CD4-positive, alpha-beta memory T cell (primary cell): ENCODE results near the gene SLCO1C1. TPM values are rescaled to one million over a fixed set of nuclear protein-coding genes. Genes with fewer than 3 reads are reported as not detected.
"Not testable (repeated sequence)": the region's sequence is repeated elsewhere in the genome, so short reads cannot be mapped to it uniquely, and the experiment has no call there.

Source experiments
- CTCF ChIA-PET: fragments of 350-600 bp; sonication (Branson Sonifier 250); formaldehyde crosslinking; loops from one replicate; lab custom pipeline; 2021; ENCODE audit warnings: inconsistent platforms; ENCODE audit not compliant: partially characterized antibody; lab: Charles Lee
- POLR2A ChIA-PET: fragments of 350-600 bp; sonication (Branson Sonifier 250); formaldehyde crosslinking; loops from one replicate; lab custom pipeline; 2021; ENCODE audit not compliant: partially characterized antibody; lab: Charles Lee
- DNase-seq, 5 donors: peaks; one replicate each; pipeline versions ENCODE4 v3.0.0 to v3.0.0-alpha.2; 2020 to 2022; ENCODE audit warnings: mixed read lengths in 1 of 5
- H3K27ac ChIP-seq: one replicate; pipeline ENCODE4 v1.7.0; 2013; ENCODE audit warnings: low read depth, low read length
- H3K27me3 ChIP-seq: 2 replicates; pipeline ENCODE4 v1.7.0; 2013; ENCODE audit warnings: mild to moderate bottlenecking, low read length, moderate library complexity; ENCODE audit not compliant: insufficient read depth
- H3K36me3 ChIP-seq: 2 replicates; pipeline ENCODE4 v1.7.0; 2013; ENCODE audit warnings: mild to moderate bottlenecking, low read length, moderate library complexity; ENCODE audit not compliant: insufficient read depth
- H3K4me1 ChIP-seq: 2 replicates; pipeline ENCODE4 v1.7.0; 2013; ENCODE audit warnings: mild to moderate bottlenecking, low read length, moderate library complexity; ENCODE audit not compliant: insufficient read depth
- H3K4me3 ChIP-seq, 2 donors: one replicate each; pipeline ENCODE4 v1.7.0; 2013; ENCODE audit warnings: low read length in 2 of 2, mild to moderate bottlenecking in 1 of 2
- H3K9me3 ChIP-seq, 2 donors: one replicate each; pipeline ENCODE4 v1.7.0; 2013; ENCODE audit warnings: low read length in 2 of 2, control low read depth in 1 of 2; ENCODE audit not compliant: control insufficient read depth in 1 of 2
- H3K27ac Mint-ChIP-seq, 7 donors: one replicate each; pipeline ENCODE4 v1.8.0; 2020 to 2021; ENCODE audit warnings: mixed read lengths in 7 of 7, mild to moderate bottlenecking in 6 of 7, inconsistent platforms in 3 of 7, moderate library complexity in 3 of 7
- H3K27me3 Mint-ChIP-seq, 2 donors: one replicate each; pipeline ENCODE4 v1.8.0; 2020 to 2021; ENCODE audit warnings: mixed read lengths in 2 of 2
- H3K36me3 Mint-ChIP-seq, 2 donors: one replicate each; pipeline ENCODE4 v1.8.0; 2020 to 2021; ENCODE audit warnings: mixed read lengths in 2 of 2, inconsistent platforms in 1 of 2, mild to moderate bottlenecking in 1 of 2
- H3K4me1 Mint-ChIP-seq, 4 donors: one replicate each; pipeline ENCODE4 v1.8.0; 2020 to 2021; ENCODE audit warnings: mixed read lengths in 4 of 4, mild to moderate bottlenecking in 1 of 4
- H3K4me3 Mint-ChIP-seq, 8 donors: one replicate each; pipeline ENCODE4 v1.8.0; 2020 to 2021; ENCODE audit warnings: mixed read lengths in 8 of 8, mild to moderate bottlenecking in 7 of 8, moderate library complexity in 6 of 8, inconsistent platforms in 3 of 8
- H3K9me3 Mint-ChIP-seq, 8 donors: one replicate each; pipeline ENCODE4 v1.8.0; 2020 to 2021; ENCODE audit warnings: mixed read lengths in 8 of 8, mild to moderate bottlenecking in 5 of 8, inconsistent platforms in 3 of 8, moderate library complexity in 1 of 8
- intact Hi-C: fragments of 100-400 bp; cut with micrococcal nuclease; formaldehyde crosslinking; loops from one replicate; pipeline ENCODE4 v1.15.1; 2023
- polyA plus RNA-seq, 2 donors: library from polyadenylated mRNA; unstranded; fragments of 300-500 nt; fragmentation: Illumina TruSeq; gene quantifications; one replicate each; pipeline ENCODE4 v1.2.3, GENCODE V29; 2021
- total RNA-seq, 2 experiments: library from RNA; stranded (reverse); gene quantifications; one replicate each; pipeline ENCODE4 v1.2.3, GENCODE V29; 2021

Gene SLCO1C1
- total and polyA plus RNA-seq, 4 experiments from 2014 or later: not detected

DNA sequence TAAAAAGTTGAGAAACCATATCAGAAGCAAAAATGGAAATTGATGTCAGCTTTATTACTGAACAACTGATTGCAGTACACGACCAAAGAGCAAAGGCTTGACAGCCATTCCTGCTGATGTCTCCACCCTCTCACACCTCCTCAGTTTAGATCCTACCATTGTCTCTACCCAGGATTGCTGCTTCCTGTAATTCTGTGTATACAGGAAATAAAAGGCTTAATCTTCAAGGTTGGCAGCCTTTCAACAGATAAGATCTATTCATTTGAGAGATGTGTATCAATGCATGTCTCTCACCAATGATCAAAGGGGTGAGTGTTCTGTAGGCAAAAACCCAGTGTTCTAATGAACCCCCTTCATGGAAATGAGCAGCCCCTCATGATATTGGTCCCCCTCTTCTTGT lies 27.0 kb downstream of the SLCO1C1 start:
- intact Hi-C loops: no loop called here
- Histone ChIP-seq H3K4me3 (no peak overlapping the region), H3K4me1 (no peaks in the 10 kb centered on the region), H3K9me3 (no peaks in the 10 kb centered on the region), H3K36me3 (no peaks in the 10 kb centered on the region), H3K27ac (no peak overlapping the region), H3K27me3 (no peaks in the 10 kb centered on the region)
- H3K36me3 Mint-ChIP-seq: no peaks in the 10 kb centered on the region
- no peak overlapping the region for H3K4me3 Mint-ChIP-seq
- H3K27ac Mint-ChIP-seq: no peak overlapping the region
- H3K4me1 Mint-ChIP-seq: no peaks in the 10 kb centered on the region
- DNase-seq: no peak
- CTCF ChIA-PET: no interaction called here
- peaks cover 0 to 3% (median 0%) of the 10 kb centered on the region in 8 donors for H3K9me3 Mint-ChIP-seq
- H3K27me3 Mint-ChIP-seq: no peaks in the 10 kb centered on the region
- POLR2A ChIA-PET: no interaction called here

DNA sequence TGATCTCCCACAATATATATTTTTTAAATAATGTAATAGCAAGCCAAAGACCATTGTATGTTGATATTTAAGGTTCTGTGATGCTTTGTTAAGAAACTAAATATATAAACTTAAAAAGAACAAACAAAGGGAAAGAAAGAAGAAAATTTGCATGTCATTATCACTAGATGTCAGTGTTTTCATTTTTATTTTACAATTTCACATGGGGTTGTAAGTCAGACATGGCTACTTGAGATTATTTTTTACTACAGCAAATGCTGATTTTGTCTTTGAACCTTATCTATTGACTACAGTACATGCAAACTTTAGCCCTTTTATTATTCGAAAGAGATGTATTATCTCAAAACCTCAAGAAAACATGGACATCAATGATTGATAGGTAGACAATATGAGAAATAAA lies 36.1 kb downstream of the SLCO1C1 start:
- intact Hi-C loops: no loop called here

DNA sequence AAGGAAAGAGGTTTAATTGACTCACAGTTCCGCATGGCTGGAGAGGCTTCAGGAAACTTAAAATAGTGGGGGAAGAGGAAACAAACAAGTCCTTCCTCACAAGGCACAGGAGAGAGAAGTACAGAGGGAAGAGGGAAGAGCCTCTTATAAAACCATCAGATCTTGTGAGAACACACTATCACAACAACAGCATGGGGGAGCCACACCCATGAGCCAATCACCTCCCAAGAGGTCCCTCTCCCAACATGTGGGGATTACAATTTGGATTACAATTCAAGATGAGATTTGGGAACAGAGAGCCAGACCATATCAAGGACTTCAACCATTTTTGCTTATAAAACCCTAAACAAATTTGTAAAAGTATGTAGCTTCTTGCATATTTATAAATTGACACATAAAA lies 45.8 kb downstream of the SLCO1C1 start:
- Histone ChIP-seq H3K9me3 (no peaks in the 10 kb centered on the region), H3K4me3 (no peak overlapping the region), H3K4me1 (no peaks in the 10 kb centered on the region), H3K27ac (no peak overlapping the region), H3K36me3 (no peaks in the 10 kb centered on the region), H3K27me3 (no peaks in the 10 kb centered on the region)
- Mint-ChIP-seq H3K36me3 (no peaks in the 10 kb centered on the region), H3K27ac (no peak overlapping the region), H3K27me3 (no peaks in the 10 kb centered on the region), H3K9me3 (peaks cover 0 to 2% (median 0%) of the 10 kb centered on the region in 8 donors), H3K4me3 (no peak overlapping the region), H3K4me1 (no peaks in the 10 kb centered on the region)
- CTCF ChIA-PET: no interaction called here
- intact Hi-C loops: no loop called here
- no peak for DNase-seq
- POLR2A ChIA-PET: no interaction called here

More for the DNA sequence above, 36.1 kb downstream of the SLCO1C1 start:
- H3K27ac ChIP-seq: no peak overlapping the region
- Mint-ChIP-seq H3K36me3 (no peaks in the 10 kb centered on the region), H3K9me3 (peaks cover 0 to 4% (median 0%) of the 10 kb centered on the region in 8 donors), H3K27ac (no peak overlapping the region), H3K4me3 (no peak overlapping the region), H3K27me3 (no peaks in the 10 kb centered on the region), H3K4me1 (no peaks in the 10 kb centered on the region)
- ChIA-PET POLR2A (no interaction called here), CTCF (no interaction called here)
- H3K4me3 ChIP-seq: no peak overlapping the region
- H3K4me1 ChIP-seq: no peaks in the 10 kb centered on the region
- H3K27me3 ChIP-seq: no peaks in the 10 kb centered on the region
- H3K9me3 ChIP-seq: no peaks in the 10 kb centered on the region
- H3K36me3 ChIP-seq: no peaks in the 10 kb centered on the region
- no peak for DNase-seq

DNA sequence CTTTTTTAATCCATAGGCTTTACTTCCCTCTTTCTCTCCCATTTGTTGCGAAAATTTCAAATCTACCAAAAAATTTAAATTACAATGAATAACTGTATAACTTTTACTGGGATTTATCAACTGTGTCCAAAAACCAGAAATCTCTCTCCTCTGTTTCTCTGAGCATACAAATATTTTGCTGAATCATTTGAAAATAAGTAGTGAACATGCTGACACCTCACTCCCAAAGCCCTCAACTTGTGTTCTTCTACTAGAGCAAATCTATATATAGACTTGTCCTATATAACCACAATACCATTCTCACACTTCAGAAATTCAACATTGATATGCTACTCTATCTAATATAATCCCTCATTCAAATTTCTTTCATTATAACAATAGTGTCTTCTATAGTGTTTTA lies 53.1 kb downstream of the SLCO1C1 start:
- Mint-ChIP-seq H3K4me1 (no peaks in the 10 kb centered on the region), H3K9me3 (peaks cover 0 to 3% (median 0%) of the 10 kb centered on the region in 8 donors), H3K27ac (peak overlapping the region in 1 of 7 donors; percentile 22), H3K27me3 (no peaks in the 10 kb centered on the region), H3K4me3 (no peak overlapping the region), H3K36me3 (no peaks in the 10 kb centered on the region)
- no peaks in the 10 kb centered on the region for H3K36me3 ChIP-seq
- H3K4me1 ChIP-seq: no peaks in the 10 kb centered on the region
- H3K9me3 ChIP-seq: no peaks in the 10 kb centered on the region
- intact Hi-C loops: no loop called here
- H3K4me3 ChIP-seq: no peak overlapping the region
- H3K27ac ChIP-seq: no peak overlapping the region
- ChIA-PET POLR2A (no interaction called here), CTCF (no interaction called here)
- no peaks in the 10 kb centered on the region for H3K27me3 ChIP-seq
- DNase-seq: no peak

DNA sequence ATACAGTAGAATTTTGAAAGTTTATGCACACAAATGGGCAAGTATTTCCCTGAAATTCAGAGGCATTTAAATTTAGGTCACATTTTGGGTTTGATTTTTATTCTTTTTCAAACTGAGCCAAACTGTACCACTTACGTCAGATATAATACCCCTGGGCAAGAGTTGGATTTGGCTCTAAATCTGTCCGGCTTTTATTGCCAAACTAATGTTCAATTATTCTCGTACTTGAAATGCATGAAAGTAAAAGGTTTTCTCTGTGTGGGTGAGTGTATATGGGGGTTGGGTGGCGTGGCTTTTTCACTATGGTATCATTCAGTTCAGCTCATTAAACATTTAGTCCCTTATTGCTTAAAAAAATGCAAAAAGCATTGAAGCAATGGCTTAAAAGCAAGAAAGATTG lies 55.9 kb downstream of the SLCO1C1 start:
- ChIA-PET POLR2A (no interaction called here), CTCF (no interaction called here)
- Histone ChIP-seq H3K4me1 (no peaks in the 10 kb centered on the region), H3K27me3 (no peaks in the 10 kb centered on the region), H3K36me3 (no peaks in the 10 kb centered on the region), H3K27ac (no peak overlapping the region), H3K4me3 (no peak overlapping the region), H3K9me3 (no peaks in the 10 kb centered on the region)
- no peaks in the 10 kb centered on the region for H3K36me3 Mint-ChIP-seq
- H3K27ac Mint-ChIP-seq: no peak overlapping the region
- H3K4me3 Mint-ChIP-seq: no peak overlapping the region
- H3K27me3 Mint-ChIP-seq: no peaks in the 10 kb centered on the region
- no peaks in the 10 kb centered on the region for H3K4me1 Mint-ChIP-seq
- no peak for DNase-seq
- intact Hi-C loops: no loop called here
- H3K9me3 Mint-ChIP-seq: peaks cover 0 to 3% (median 0%) of the 10 kb centered on the region in 8 donors

DNA sequence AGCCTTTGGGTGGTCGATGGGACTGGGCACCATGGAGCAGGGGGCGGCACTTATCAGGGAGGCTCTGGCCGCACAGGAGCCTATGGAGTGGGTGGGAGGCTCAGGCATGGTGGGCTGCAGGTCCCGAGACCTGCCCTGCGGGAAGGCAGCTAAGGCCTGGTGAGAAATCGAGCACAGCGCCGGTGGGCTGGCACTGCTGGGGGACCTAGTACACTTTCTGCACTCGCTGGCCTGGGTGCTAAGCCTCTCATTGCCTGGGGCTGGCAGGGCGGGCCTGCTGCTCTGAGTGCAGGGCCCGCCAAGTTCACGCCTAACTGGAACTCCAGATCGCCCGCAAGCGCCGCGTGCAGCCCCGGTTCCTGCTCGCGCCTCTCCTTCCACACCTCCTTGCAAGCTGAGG lies 82.3 kb downstream of the SLCO1C1 start:
- intact Hi-C loops: no loop called here
- Histone ChIP-seq H3K4me1 (no peaks in the 10 kb centered on the region), H3K27me3 (no peaks in the 10 kb centered on the region), H3K36me3 (no peaks in the 10 kb centered on the region), H3K27ac (no peak overlapping the region), H3K4me3 (no peak overlapping the region), H3K9me3 (no peaks in the 10 kb centered on the region)
- peaks cover 0 to 10% (median 3%) of the 10 kb centered on the region in 8 donors for H3K9me3 Mint-ChIP-seq
- ChIA-PET CTCF (no interaction called here), POLR2A (no interaction called here)
- H3K4me1 Mint-ChIP-seq: no peaks in the 10 kb centered on the region
- no peaks in the 10 kb centered on the region for H3K36me3 Mint-ChIP-seq
- H3K27ac Mint-ChIP-seq: no peak overlapping the region
- no peak overlapping the region for H3K4me3 Mint-ChIP-seq
- no peaks in the 10 kb centered on the region for H3K27me3 Mint-ChIP-seq
- DNase-seq: no peak

DNA sequence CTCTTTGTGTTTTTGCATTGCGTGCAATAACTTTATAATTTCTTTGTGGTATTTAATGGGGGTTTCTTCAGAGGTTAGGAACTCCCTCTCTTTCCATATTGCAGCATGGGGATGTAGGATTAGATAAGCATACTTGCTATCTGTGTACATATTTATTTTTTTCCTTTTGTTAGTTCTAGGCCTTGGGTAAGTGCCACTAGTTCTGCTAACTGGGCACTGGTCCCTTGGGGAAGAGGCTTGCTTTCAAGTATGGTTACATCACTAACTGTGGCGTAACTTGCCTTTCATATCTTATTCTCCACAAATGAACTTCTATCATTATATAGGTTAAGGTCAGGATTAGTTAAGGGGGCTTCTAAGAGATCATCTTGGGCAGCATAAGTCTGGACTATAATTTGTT lies 83.8 kb downstream of the SLCO1C1 start:
- no peak overlapping the region for H3K27ac ChIP-seq
- no peaks in the 10 kb centered on the region for H3K36me3 ChIP-seq
- Mint-ChIP-seq H3K4me3 (no peak overlapping the region), H3K27ac (no peak overlapping the region), H3K4me1 (no peaks in the 10 kb centered on the region), H3K27me3 (no peaks in the 10 kb centered on the region), H3K36me3 (no peaks in the 10 kb centered on the region), H3K9me3 (peaks cover 0 to 8% (median 3%) of the 10 kb centered on the region in 8 donors)
- no peaks in the 10 kb centered on the region for H3K27me3 ChIP-seq
- intact Hi-C loops: no loop called here
- ChIA-PET CTCF (no interaction called here), POLR2A (no interaction called here)
- no peak for DNase-seq
- no peaks in the 10 kb centered on the region for H3K9me3 ChIP-seq
- no peak overlapping the region for H3K4me3 ChIP-seq
- no peaks in the 10 kb centered on the region for H3K4me1 ChIP-seq

DNA sequence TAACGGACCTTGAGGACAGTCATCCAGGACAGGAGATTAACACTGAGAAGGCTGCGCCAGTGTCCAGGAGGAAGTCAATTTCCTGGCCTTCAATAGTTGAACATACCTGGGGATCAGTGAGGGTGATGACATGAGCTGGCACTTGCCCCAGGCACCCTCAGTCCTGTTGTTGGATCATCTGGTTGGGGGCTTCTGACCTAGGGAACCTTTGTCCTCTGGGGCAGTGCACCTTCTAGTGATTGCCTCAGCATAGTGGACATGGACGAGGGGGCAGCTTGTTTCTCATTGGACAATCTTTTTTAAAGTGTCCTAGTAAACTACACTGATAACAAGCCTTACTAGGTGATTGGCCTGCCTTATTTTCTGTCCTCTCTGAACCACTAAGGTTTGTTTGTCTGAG lies 84.8 kb downstream of the SLCO1C1 start:
- not testable (repeated sequence) for H3K9me3 Mint-ChIP-seq

More for the DNA sequence above, 84.8 kb downstream of the SLCO1C1 start:
- POLR2A ChIA-PET, H3K27me3 Mint-ChIP-seq, H3K27me3 ChIP-seq, DNase-seq, H3K36me3 ChIP-seq, H3K4me3 Mint-ChIP-seq, H3K4me1 ChIP-seq, intact Hi-C loops, H3K9me3 ChIP-seq, H3K4me3 ChIP-seq, CTCF ChIA-PET, H3K27ac Mint-ChIP-seq, H3K36me3 Mint-ChIP-seq, H3K4me1 Mint-ChIP-seq, H3K27ac ChIP-seq: not testable (repeated sequence)
